ENCODE results near the gene ZNF99.
"Not testable (repeated sequence)": the region's sequence is repeated elsewhere in the genome, so short reads cannot be mapped to it uniquely, and the experiment has no call there.

DNA sequence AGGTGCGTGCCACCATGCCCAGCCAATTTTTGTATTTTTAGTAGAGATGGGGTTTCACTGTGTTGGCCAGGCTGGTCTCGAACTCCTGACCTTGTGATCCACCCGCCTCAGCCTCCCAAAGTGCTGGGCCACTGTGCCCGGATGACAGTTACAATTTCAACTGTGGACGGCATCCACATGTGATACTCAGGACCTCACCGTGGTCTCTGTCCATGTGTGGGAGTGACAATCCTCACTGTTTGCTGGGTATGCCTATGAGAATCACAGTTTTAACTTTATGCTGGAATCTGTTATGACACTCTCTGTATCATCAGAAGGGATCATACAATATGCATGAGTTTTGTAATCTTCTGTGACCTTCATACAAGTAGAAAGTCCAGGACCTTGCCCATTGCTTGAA, 62.4 kb downstream of the ZNF99 start:
- TF ChIP-seq, protein P1, sequence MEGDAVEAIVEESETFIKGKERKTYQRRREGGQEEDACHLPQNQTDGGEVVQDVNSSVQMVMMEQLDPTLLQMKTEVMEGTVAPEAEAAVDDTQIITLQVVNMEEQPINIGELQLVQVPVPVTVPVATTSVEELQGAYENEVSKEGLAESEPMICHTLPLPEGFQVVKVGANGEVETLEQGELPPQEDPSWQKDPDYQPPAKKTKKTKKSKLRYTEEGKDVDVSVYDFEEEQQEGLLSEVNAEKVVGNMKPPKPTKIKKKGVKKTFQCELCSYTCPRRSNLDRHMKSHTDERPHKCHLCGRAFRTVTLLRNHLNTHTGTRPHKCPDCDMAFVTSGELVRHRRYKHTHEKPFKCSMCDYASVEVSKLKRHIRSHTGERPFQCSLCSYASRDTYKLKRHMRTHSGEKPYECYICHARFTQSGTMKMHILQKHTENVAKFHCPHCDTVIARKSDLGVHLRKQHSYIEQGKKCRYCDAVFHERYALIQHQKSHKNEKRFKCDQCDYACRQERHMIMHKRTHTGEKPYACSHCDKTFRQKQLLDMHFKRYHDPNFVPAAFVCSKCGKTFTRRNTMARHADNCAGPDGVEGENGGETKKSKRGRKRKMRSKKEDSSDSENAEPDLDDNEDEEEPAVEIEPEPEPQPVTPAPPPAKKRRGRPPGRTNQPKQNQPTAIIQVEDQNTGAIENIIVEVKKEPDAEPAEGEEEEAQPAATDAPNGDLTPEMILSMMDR (IDR thresholded peaks at IDR 0.05), result not testable (repeated sequence)
- not testable (repeated sequence) for TF ChIP-seq POLR2A (IDR thresholded peaks at IDR 0.05)
